Activated T-cell treated with anti-CD3 and anti-CD28 coated beads, Interleukin-2, amount 50 U/mL, for 4 hours (primary cell): Measurements from ENCODE around the gene CCT8L2. TPM values are rescaled to one million over a fixed set of nuclear protein-coding genes. Genes with fewer than 3 reads are reported as not detected.
"Not testable (repeated sequence)": the region's sequence is repeated elsewhere in the genome, so short reads cannot be mapped to it uniquely, and the experiment has no call there.

Experiments used
- ATAC-seq, 2 donors: fragments of 200-7000 bp; cut with Tn5 transposase; one replicate each; pipeline ENCODE4 v1.10.0; 2021
- DNase-seq: peaks from one replicate; pipeline ENCODE4 v3.0.0-alpha.2; 2020
- H3K27me3 Mint-ChIP-seq: one replicate; pipeline ENCODE4 v1.8.0; 2021; ENCODE audit warnings: low read depth, mixed read lengths
- H3K36me3 Mint-ChIP-seq: one replicate; pipeline ENCODE4 v1.8.0; 2022; ENCODE audit warnings: mixed read lengths; ENCODE audit not compliant: insufficient read depth
- H3K4me1 Mint-ChIP-seq: one replicate; pipeline ENCODE4 v1.8.0; 2021; ENCODE audit warnings: low read depth, mixed read lengths
- H3K4me3 Mint-ChIP-seq: one replicate; pipeline ENCODE4 v1.8.0; 2021; ENCODE audit warnings: mild to moderate bottlenecking, moderate library complexity, mixed read lengths
- H3K9me3 Mint-ChIP-seq: one replicate; pipeline ENCODE4 v1.8.0; 2021; ENCODE audit warnings: mixed read lengths
- total RNA-seq, 3 donors: library from RNA; stranded (reverse); gene quantifications; one replicate each; pipeline ENCODE4 v1.2.1, GENCODE V29; 2021

The CCT8L2 gene
- total RNA-seq, 3 donors from 2014 or later: 0.08 TPM; not detected in 2

DNA sequence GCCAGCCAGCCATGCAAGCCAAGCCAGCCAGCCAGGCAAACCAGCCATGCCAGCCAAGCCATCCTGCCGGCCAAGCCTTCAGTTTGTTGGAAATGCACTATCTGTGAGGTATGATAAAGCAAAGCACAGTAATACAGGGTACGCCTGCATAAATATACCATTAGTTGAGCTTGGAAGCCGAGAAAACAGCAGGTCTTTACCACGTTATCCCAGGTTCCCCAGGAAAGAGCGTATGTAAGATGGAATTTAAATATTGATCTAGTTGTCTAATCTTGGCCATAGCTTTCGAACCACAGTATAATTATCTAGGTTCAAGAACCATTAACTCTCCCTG, 24.2 kb downstream of the CCT8L2 start:
- no peak for DNase-seq
- no peak overlapping the region for H3K4me3 Mint-ChIP-seq
- no peaks in the 10 kb centered on the region for H3K4me1 Mint-ChIP-seq
- no peaks in the 10 kb centered on the region for H3K36me3 Mint-ChIP-seq
- H3K9me3 Mint-ChIP-seq: no peaks in the 10 kb centered on the region
- no peak for ATAC-seq
- H3K27me3 Mint-ChIP-seq: no peaks in the 10 kb centered on the region

GRCh38 chr22:16567617-16568424, 24.8 kb downstream of the CCT8L2 start:
- not testable (repeated sequence) for H3K4me3 Mint-ChIP-seq, H3K36me3 Mint-ChIP-seq, ATAC-seq, DNase-seq, H3K9me3 Mint-ChIP-seq, H3K27me3 Mint-ChIP-seq, H3K4me1 Mint-ChIP-seq

GRCh38 chr22:16566421-16567151, 26.0 kb downstream of the CCT8L2 start:
- H3K9me3 Mint-ChIP-seq, DNase-seq, ATAC-seq, H3K4me3 Mint-ChIP-seq, H3K27me3 Mint-ChIP-seq, H3K4me1 Mint-ChIP-seq, H3K36me3 Mint-ChIP-seq: not testable (repeated sequence)

- H3K9me3 Mint-ChIP-seq, H3K36me3 Mint-ChIP-seq, H3K27me3 Mint-ChIP-seq, H3K4me1 Mint-ChIP-seq, DNase-seq, ATAC-seq, H3K4me3 Mint-ChIP-seq: not testable (repeated sequence)
These were observed 26.8 kb downstream of the CCT8L2 start for GRCh38 chr22:16565585-16566420.

GRCh38 chr22:16564837-16565584, 27.6 kb downstream of the CCT8L2 start:
- not testable (repeated sequence) for H3K27me3 Mint-ChIP-seq, DNase-seq, H3K4me1 Mint-ChIP-seq, ATAC-seq, H3K36me3 Mint-ChIP-seq, H3K4me3 Mint-ChIP-seq, H3K9me3 Mint-ChIP-seq

DNA sequence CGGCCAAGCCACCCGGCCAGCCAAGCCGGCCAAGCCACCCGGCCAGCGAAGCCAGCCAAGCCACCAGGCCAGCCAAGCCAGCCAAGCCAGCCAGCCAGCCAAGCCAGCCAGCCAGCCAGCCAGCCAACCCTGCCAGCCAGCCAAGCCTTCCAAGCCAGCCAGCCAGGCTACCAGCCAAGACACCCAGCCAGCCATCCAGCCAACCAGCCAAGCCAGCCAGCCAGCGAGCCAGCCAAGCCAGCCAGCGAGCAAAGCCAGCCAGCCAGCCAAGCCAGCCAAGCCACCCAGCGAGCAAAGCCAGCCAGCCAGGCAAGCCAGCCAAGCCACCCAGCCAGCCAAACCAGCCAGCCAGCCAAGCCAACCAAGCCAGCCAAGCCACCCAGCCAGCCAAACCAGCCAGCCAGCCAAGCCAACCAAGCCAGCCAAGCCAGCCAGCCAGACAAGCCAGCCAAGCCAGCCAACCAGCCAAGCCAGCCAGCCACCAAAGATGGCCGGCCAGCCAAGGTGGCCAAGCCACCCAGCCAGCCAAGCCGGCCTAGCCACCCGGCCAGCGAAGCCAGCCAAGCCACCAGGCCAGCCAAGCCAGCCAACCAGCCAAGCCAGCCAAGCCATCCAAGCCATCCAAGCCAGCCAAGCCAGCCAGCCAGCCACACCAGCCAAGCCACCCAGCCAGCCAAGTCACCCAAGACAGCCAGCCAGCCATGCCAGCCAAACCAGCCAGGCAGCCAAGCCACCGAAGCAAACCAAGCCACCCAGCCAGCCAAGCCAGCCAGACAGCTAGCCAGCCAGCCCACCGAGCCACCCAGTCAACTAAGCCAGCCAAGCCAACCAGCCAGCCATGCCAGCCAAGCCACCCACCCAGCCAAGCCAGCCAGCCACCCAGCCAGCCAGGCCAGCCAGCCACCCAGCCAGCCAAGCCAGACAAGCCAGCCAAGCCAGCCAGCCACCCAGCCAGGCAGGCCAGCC, 28.8 kb downstream of the CCT8L2 start:
- DNase-seq: no peak
- no peak for ATAC-seq
- Mint-ChIP-seq H3K36me3 (no peaks in the 10 kb centered on the region), H3K4me3 (no peak overlapping the region), H3K27me3 (no peaks in the 10 kb centered on the region), H3K9me3 (no peaks in the 10 kb centered on the region), H3K4me1 (no peaks in the 10 kb centered on the region)

- Mint-ChIP-seq H3K27me3 (no peaks in the 10 kb centered on the region), H3K4me1 (no peaks in the 10 kb centered on the region), H3K4me3 (no peak overlapping the region), H3K36me3 (no peaks in the 10 kb centered on the region), H3K9me3 (no peaks in the 10 kb centered on the region)
- DNase-seq (no peak), ATAC-seq (no peak)
These were observed 29.7 kb downstream of the CCT8L2 start for GRCh38 chr22:16562711-16563554.

GRCh38 chr22:16561093-16561658, 31.4 kb downstream of the CCT8L2 start:
- ATAC-seq, H3K9me3 Mint-ChIP-seq, H3K27me3 Mint-ChIP-seq, H3K36me3 Mint-ChIP-seq, H3K4me1 Mint-ChIP-seq, DNase-seq, H3K4me3 Mint-ChIP-seq: not testable (repeated sequence)

DNA sequence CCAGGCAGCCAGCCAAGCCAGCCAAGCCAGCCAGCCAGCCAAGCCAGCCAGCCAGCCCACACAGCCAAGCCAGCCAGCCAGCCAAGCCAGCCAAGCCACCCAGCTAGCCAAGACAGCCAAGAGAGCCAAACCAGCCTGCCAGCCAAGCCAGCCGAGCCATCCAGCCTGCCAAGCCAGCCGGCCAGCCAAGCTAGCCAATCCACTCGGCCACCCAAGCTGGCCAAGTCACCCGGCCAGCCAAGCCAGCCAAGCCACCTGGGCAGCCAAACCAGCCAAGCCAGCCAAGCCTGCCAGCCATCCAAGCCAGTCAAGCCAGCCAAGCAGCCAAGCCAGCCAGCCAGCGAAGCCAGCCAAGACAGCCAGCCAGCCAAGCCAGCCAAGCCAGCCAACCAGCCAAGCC, 32.0 kb downstream of the CCT8L2 start:
- DNase-seq, H3K36me3 Mint-ChIP-seq, H3K4me3 Mint-ChIP-seq: not testable (repeated sequence)

GRCh38 chr22:16559996-16560395, 32.6 kb downstream of the CCT8L2 start:
- H3K27me3 Mint-ChIP-seq, ATAC-seq, H3K9me3 Mint-ChIP-seq, H3K36me3 Mint-ChIP-seq, DNase-seq, H3K4me1 Mint-ChIP-seq, H3K4me3 Mint-ChIP-seq: not testable (repeated sequence)

More for the DNA sequence above, 32.0 kb downstream of the CCT8L2 start:
- not testable (repeated sequence) for H3K9me3 Mint-ChIP-seq, H3K4me1 Mint-ChIP-seq, H3K27me3 Mint-ChIP-seq, ATAC-seq

GRCh38 chr22:16559056-16559955, 33.3 kb downstream of the CCT8L2 start:
- Mint-ChIP-seq H3K9me3 (no peaks in the 10 kb centered on the region), H3K36me3 (no peaks in the 10 kb centered on the region), H3K4me3 (no peak overlapping the region), H3K27me3 (no peaks in the 10 kb centered on the region), H3K4me1 (no peaks in the 10 kb centered on the region)
- no peak for DNase-seq
- no peak for ATAC-seq
